Thyroid gland (tissue), 4 donors: Measurements from ENCODE around the gene TMEM11. TPM values are rescaled to one million over a fixed set of nuclear protein-coding genes. Genes with fewer than 3 reads are reported as not detected.

ENCODE experiments used
- DNase-seq, 2 donors: peaks; one replicate each; pipeline ENCODE4 v3.0.0-alpha.2; 2019
- H3K27ac ChIP-seq, 3 donors: fragments of 200-600 bp; sonication (generic); 1 replicate in 2 of 3; 2 replicates in 1 of 3; pipeline ENCODE4 v1.5.1; 2016 to 2019; ENCODE audit warnings: mild to moderate bottlenecking in 1 of 3, moderate library complexity in 1 of 3
- H3K27me3 ChIP-seq: fragments of 200-600 bp; sonication (generic); one replicate; pipeline ENCODE4 v1.5.1; 2019
- H3K36me3 ChIP-seq, 2 donors: fragments of 200-600 bp; sonication (generic); one replicate each; pipeline ENCODE4 v1.5.1; 2016 to 2019
- H3K4me1 ChIP-seq, 2 donors: fragments of 200-600 bp; sonication (generic); one replicate each; pipeline ENCODE4 v1.5.1; 2017 to 2019
- H3K4me3 ChIP-seq, 3 donors: fragments of 200-600 bp; sonication (generic); replicated peaks in 1 of 3; 1 replicate in 2 of 3; 2 replicates in 1 of 3; pipeline ENCODE4 v1.5.1; 2016; ENCODE audit warnings: mild to moderate bottlenecking in 1 of 3
- H3K9me3 ChIP-seq: fragments of 200-600 bp; sonication (generic); one replicate; pipeline ENCODE4 v1.5.1; 2017
- POLR2A ChIP-seq, 2 donors: fragments of 450-650 bp; IDR thresholded peaks; one replicate each; pipeline ENCODE4 v1.6.1; 2017; ENCODE audit warnings: antibody characterized with exemption in 2 of 2, mild to moderate bottlenecking in 2 of 2, moderate library complexity in 1 of 2
- WGBS, 2 donors: methylation state at CpG; one replicate each; pipeline ENCODE4 v1.1.5; 2017; 5-methylcytosine and 5-hydroxymethylcytosine counted together
- intact Hi-C: fragments of 100-400 bp; cut with DNase I; formaldehyde crosslinking; loops from one replicate; pipeline ENCODE4 v1.15.1; 2023
- total RNA-seq, 4 donors: library from RNA; depleted of rRNA; stranded (reverse); fragments of >200 nt; gene quantifications; one replicate each; pipeline ENCODE4 v1.2.3, GENCODE V29; 2016
- TF ChIP-seq, protein P1 (sequence below), 6 experiments: fragments of 200-600 bp in 3 of 6; fragments of 450-650 bp in 3 of 6; sonication (generic) in 3 of 6; IDR thresholded peaks; one replicate each; pipeline ENCODE4 v1.5.1; 2016 to 2019; ENCODE audit warnings: antibody characterized with exemption in 6 of 6, mild to moderate bottlenecking in 2 of 6, inconsistent platforms in 1 of 6, moderate library complexity in 1 of 6

The TMEM11 gene
- total RNA-seq, 4 donors from 2014 or later, result 20.7 to 35.7 (median 24.7) TPM

DNA sequence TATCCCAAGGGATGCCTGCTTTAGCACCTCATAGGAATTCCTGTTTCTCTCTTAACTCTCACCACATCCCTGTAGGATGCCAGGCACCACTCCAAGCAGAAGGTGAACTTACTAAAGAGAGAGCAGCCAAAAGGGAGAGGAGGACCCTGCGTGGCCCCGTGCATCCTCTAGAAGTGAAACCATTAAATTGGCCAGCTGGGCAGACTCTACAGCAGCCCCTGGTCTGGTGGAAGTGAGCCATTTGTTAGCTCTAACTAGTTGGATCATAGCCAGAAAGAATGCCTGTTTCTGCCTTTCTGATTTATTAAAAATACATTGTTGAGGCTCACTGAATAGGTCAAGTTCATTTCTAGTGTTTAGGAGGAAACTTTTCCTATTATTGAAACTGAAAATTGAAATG, 22.3 kb downstream of the TMEM11 start:
- 57 to 77% methylated on average over 2 of the region's 2 CpGs for WGBS, 2 donors
- Histone ChIP-seq H3K4me1 (peaks cover 28 to 29% of the 10 kb centered on the region in 2 donors), H3K27ac (no peak overlapping the region), H3K9me3 (no peaks in the 10 kb centered on the region), H3K36me3 (no peaks in the 10 kb centered on the region), H3K4me3 (no peak overlapping the region), H3K27me3 (no peaks in the 10 kb centered on the region)
- intact Hi-C loops, result no loop called here
- no peak for DNase-seq
- TF ChIP-seq POLR2A (IDR thresholded peaks at IDR 0.05), result no peak
- TF ChIP-seq, protein P1, sequence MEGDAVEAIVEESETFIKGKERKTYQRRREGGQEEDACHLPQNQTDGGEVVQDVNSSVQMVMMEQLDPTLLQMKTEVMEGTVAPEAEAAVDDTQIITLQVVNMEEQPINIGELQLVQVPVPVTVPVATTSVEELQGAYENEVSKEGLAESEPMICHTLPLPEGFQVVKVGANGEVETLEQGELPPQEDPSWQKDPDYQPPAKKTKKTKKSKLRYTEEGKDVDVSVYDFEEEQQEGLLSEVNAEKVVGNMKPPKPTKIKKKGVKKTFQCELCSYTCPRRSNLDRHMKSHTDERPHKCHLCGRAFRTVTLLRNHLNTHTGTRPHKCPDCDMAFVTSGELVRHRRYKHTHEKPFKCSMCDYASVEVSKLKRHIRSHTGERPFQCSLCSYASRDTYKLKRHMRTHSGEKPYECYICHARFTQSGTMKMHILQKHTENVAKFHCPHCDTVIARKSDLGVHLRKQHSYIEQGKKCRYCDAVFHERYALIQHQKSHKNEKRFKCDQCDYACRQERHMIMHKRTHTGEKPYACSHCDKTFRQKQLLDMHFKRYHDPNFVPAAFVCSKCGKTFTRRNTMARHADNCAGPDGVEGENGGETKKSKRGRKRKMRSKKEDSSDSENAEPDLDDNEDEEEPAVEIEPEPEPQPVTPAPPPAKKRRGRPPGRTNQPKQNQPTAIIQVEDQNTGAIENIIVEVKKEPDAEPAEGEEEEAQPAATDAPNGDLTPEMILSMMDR (IDR thresholded peaks at IDR 0.05), result no peak

DNA sequence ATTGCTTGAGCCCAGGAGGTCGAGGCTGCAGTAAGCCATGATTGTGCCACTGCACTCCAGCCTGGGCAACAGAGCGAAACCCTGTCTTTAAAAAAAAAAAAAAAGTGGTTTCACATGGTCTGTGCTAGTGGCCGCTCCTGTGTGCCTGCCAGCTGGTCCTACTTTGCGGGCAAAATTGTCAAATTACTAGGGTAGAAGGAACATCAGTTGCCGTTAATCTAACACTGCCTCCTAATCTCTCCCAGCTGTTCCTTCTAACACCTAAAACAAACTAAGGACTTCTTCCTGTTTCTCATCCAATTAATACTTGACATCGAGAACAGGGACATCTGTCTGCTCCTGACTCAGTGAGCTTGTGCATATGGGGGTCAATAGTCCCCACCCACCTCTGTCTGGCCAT, 23.9 kb downstream of the TMEM11 start:
- WGBS, 2 donors, result 95% methylated on average over 6 of the region's 6 CpGs
- H3K36me3 ChIP-seq, result peaks cover 2 to 3% of the 10 kb centered on the region in 2 donors
- H3K4me1 ChIP-seq, result peaks cover 12 to 13% of the 10 kb centered on the region in 2 donors
- TF ChIP-seq POLR2A (IDR thresholded peaks at IDR 0.05), result no peak
- TF ChIP-seq, protein P1 (IDR thresholded peaks at IDR 0.05), result no peak
- H3K27ac ChIP-seq, result no peak overlapping the region
- intact Hi-C loops, result no loop called here
- no peak overlapping the region for H3K4me3 ChIP-seq
- H3K27me3 ChIP-seq, result no peaks in the 10 kb centered on the region
- no peak for DNase-seq
- no peaks in the 10 kb centered on the region for H3K9me3 ChIP-seq

DNA sequence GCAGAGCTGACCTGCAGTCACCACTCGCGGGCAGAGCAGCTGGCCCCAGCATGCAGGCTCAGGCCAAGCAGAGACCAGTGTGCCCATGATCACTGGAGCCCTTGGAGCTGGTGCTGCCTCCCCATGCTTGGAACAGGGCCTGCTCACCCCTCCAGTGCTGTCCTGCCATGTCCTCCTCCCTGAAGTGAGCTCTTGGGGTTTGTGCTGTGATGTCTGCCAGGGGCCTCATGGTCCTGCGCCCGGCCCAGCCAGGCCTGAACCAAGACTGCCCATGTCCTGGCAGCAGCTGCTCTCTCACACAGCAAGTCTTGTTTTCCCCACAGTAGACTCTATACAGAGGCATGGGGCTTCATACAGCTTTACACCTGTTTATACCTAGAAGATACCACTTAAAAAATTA, 24.6 kb downstream of the TMEM11 start:
- peaks cover 6 to 10% of the 10 kb centered on the region in 2 donors for H3K36me3 ChIP-seq
- 93% methylated on average over 3 of the region's 4 CpGs; no CpG with 5 or more reads in 1 of the 2 donors for WGBS, 2 donors
- intact Hi-C loops, result no loop called here

DNA sequence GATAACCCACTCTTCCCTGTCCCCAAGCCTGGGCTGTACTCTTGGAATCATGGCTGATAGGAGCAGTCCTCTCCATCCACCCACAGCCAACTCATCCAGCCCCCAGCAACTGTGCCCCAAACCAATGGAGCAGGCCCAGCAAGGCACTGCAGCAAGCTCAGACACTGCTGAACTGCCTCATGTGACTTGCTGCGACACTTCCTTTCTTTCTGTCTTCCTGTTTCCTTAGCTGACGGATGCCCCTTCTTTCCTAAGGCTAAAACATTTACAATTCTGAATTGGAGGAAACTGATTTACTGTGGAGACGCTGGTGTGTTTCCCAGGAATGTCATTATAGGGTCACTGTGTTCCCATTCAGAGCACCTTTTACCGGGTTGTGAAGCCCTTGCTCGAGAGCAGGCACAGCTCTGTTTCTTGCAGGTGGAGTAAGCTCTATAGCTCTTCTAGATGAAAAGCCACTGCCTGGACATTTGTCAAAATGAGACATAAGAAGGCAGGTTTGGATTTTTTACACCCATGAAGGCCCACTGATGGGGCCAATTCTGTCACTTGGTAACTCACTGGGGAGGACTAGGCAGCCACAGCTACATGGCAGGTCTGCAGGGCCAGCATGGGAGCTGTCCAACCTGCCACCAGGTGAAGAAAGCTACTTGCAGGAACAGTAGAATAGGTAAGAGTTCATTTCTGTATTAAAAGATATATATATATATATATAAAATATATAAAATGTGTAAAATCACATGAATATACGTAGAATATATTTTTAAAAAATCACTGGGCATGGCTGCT, 27.4 kb downstream of the TMEM11 start:
- no peak for DNase-seq
- Histone ChIP-seq H3K4me3 (no peak overlapping the region), H3K36me3 (peaks cover 8 to 17% of the 10 kb centered on the region in 2 donors), H3K27me3 (no peaks in the 10 kb centered on the region), H3K4me1 (no peaks in the 10 kb centered on the region), H3K9me3 (no peaks in the 10 kb centered on the region), H3K27ac (peak overlapping the region in 2 of 3 donors; percentile 26 to 45)
- TF ChIP-seq, protein P1 (IDR thresholded peaks at IDR 0.05), result no peak
- TF ChIP-seq POLR2A (IDR thresholded peaks at IDR 0.05), result no peak
- 81 to 90% methylated on average over 6 of the region's 6 CpGs for WGBS, 2 donors
- intact Hi-C loops, result no loop called here

More for the DNA sequence above, 24.6 kb downstream of the TMEM11 start:
- Histone ChIP-seq H3K27ac (no peak overlapping the region), H3K4me1 (peaks cover 5% of the 10 kb centered on the region in 2 donors), H3K27me3 (no peaks in the 10 kb centered on the region), H3K9me3 (no peaks in the 10 kb centered on the region), H3K4me3 (no peak overlapping the region)
- no peak for DNase-seq
- no peak for TF ChIP-seq POLR2A (IDR thresholded peaks at IDR 0.05)
- TF ChIP-seq, protein P1 (IDR thresholded peaks at IDR 0.05), result no peak

DNA sequence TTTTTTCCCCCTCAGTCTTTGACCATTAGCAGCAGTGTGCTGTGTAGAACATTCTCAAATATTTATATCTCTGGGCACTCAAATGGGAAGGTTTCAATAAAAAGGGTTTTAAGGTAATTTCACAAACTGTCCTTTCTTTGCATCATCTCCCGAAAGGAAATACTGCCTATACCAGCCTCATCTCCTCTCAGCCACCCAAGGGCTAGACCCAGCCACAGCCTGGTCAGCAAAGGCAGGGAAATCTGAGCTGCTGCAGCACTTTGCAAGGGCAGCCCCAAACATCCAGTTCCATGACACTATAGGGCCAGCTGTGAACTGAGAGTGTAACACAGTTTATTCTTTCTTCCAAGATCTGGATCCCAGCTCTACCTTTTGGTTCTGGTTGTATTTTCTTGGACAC, 28.9 kb downstream of the TMEM11 start:
- DNase-seq, result no peak
- 95 to 96% methylated on average over 1 of the region's 1 CpG for WGBS, 2 donors
- no peaks in the 10 kb centered on the region for H3K4me1 ChIP-seq
- TF ChIP-seq, protein P1 (IDR thresholded peaks at IDR 0.05), result no peak
- TF ChIP-seq POLR2A (IDR thresholded peaks at IDR 0.05), result no peak
- no peaks in the 10 kb centered on the region for H3K9me3 ChIP-seq
- peaks cover 8 to 17% of the 10 kb centered on the region in 2 donors for H3K36me3 ChIP-seq
- no peak overlapping the region for H3K4me3 ChIP-seq
- H3K27ac ChIP-seq, result no peak overlapping the region
- intact Hi-C loops, result no loop called here
- no peaks in the 10 kb centered on the region for H3K27me3 ChIP-seq
